GM18907 (cell line): ENCODE measurements around the gene KCTD17.

ENCODE experiments used
- ATAC-seq: cut with Tn5 transposase; IDR thresholded peaks from one replicate; pipeline ENCODE4 v1.9.1; 2021; ENCODE audit warnings: mild to moderate bottlenecking, moderate library complexity; ENCODE audit not compliant: unreplicated experiment

KCTD17 gene

GRCh38 chr22:37036655-37037377 lies 14.7 kb upstream of the KCTD17 start:
- no peak for ATAC-seq

GRCh38 chr22:37037669-37038068 lies 13.9 kb upstream of the KCTD17 start:
- ATAC-seq = no peak

GRCh38 chr22:37039466-37039865 lies 12.1 kb upstream of the KCTD17 start:
- no peak for ATAC-seq

GRCh38 chr22:37043209-37043827 lies 8.2 kb upstream of the KCTD17 start:
- ATAC-seq = no peak

GRCh38 chr22:37043828-37044538 lies 7.6 kb upstream of the KCTD17 start:
- ATAC-seq = peak; percentile 56

GRCh38 chr22:37044634-37045625 lies 6.6 kb upstream of the KCTD17 start:
- ATAC-seq = no peak

GRCh38 chr22:37045958-37046357 lies 5.6 kb upstream of the KCTD17 start:
- ATAC-seq = no peak

- no peak for ATAC-seq
Observed at GRCh38 chr22:37046589-37046988, 5.0 kb upstream of the KCTD17 start.

- ATAC-seq = no peak
Observed at GRCh38 chr22:37047006-37047405, 4.5 kb upstream of the KCTD17 start.

GRCh38 chr22:37048133-37048532 lies 3.4 kb upstream of the KCTD17 start:
- ATAC-seq = no peak

GRCh38 chr22:37049224-37049623 lies 2.3 kb upstream of the KCTD17 start:
- ATAC-seq = no peak

- no peak for ATAC-seq
Observed at GRCh38 chr22:37050913-37051312, 629 bp upstream of the KCTD17 start.

GRCh38 chr22:37052386-37053309 lies 1.1 kb downstream of the KCTD17 start:
- no peak for ATAC-seq

- ATAC-seq = no peak
Observed at GRCh38 chr22:37053310-37054055, 1.9 kb downstream of the KCTD17 start.

GRCh38 chr22:37054056-37054395 lies 2.5 kb downstream of the KCTD17 start:
- no peak for ATAC-seq

GRCh38 chr22:37054600-37055365 lies 3.2 kb downstream of the KCTD17 start:
- no peak for ATAC-seq

- ATAC-seq = no peak
Observed at GRCh38 chr22:37056246-37056645, 4.7 kb downstream of the KCTD17 start.

- no peak for ATAC-seq
Observed at GRCh38 chr22:37057226-37057625, 5.7 kb downstream of the KCTD17 start.
